HG02852 (cell line): Measurements from ENCODE around the gene HGFAC.
"Not testable (repeated sequence)": the region's sequence is repeated elsewhere in the genome, so short reads cannot be mapped to it uniquely, and the experiment has no call there.

ENCODE experiments used
- ATAC-seq: cut with Tn5 transposase; IDR thresholded peaks from one replicate; pipeline ENCODE4 v1.9.1; 2021; ENCODE audit warnings: mild to moderate bottlenecking, moderate library complexity; ENCODE audit not compliant: unreplicated experiment

HGFAC gene

GRCh38 chr4:3410401-3411135 is 31.2 kb upstream of the HGFAC start:
- ATAC-seq, result no peak

- ATAC-seq, result not testable (repeated sequence)
Measured at GRCh38 chr4:3411190-3411589, 30.6 kb upstream of the HGFAC start.

- no peak for ATAC-seq
Measured at GRCh38 chr4:3411676-3412075, 30.1 kb upstream of the HGFAC start.

GRCh38 chr4:3412257-3413020 is 29.3 kb upstream of the HGFAC start:
- no peak for ATAC-seq

GRCh38 chr4:3413217-3413671 is 28.5 kb upstream of the HGFAC start:
- ATAC-seq, result no peak

GRCh38 chr4:3413675-3414420 is 27.9 kb upstream of the HGFAC start:
- no peak for ATAC-seq

GRCh38 chr4:3414421-3415279 is 27.1 kb upstream of the HGFAC start:
- no peak for ATAC-seq

- no peak for ATAC-seq
Measured at GRCh38 chr4:3415471-3416141, 26.2 kb upstream of the HGFAC start.

GRCh38 chr4:3416270-3416669 is 25.5 kb upstream of the HGFAC start:
- ATAC-seq, result no peak

GRCh38 chr4:3416821-3417221 is 24.9 kb upstream of the HGFAC start:
- no peak for ATAC-seq

GRCh38 chr4:3417448-3417847 is 24.3 kb upstream of the HGFAC start:
- no peak for ATAC-seq

GRCh38 chr4:3418029-3418762 is 23.6 kb upstream of the HGFAC start:
- no peak for ATAC-seq

GRCh38 chr4:3419836-3420605 is 21.7 kb upstream of the HGFAC start:
- ATAC-seq, result no peak

GRCh38 chr4:3420606-3420955 is 21.2 kb upstream of the HGFAC start:
- no peak for ATAC-seq

GRCh38 chr4:3420956-3421355 is 20.8 kb upstream of the HGFAC start:
- ATAC-seq, result no peak

- no peak for ATAC-seq
Measured at GRCh38 chr4:3421470-3421869, 20.3 kb upstream of the HGFAC start.

GRCh38 chr4:3422241-3422801 is 19.4 kb upstream of the HGFAC start:
- no peak for ATAC-seq

- ATAC-seq, result no peak
Measured at GRCh38 chr4:3422808-3423297, 18.9 kb upstream of the HGFAC start.
